Uterus (tissue), 4 donors: Measurements from ENCODE around the gene LGALS3. TPM values are rescaled to one million over a fixed set of nuclear protein-coding genes. Genes with fewer than 3 reads are reported as not detected.

Source experiments
- DNase-seq, 2 donors: peaks; one replicate each; pipeline ENCODE4 v3.0.0-alpha.2; 2019 to 2020
- H3K27ac ChIP-seq, 2 donors: fragments of 200-600 bp; sonication (generic); 1 replicate in 1 of 2; 2 replicates in 1 of 2; pipeline ENCODE4 v1.5.1; 2016 to 2018
- H3K27me3 ChIP-seq, 2 donors: fragments of 200-600 bp; sonication (generic); one replicate each; pipeline ENCODE4 v1.5.1; 2018 to 2019; ENCODE audit warnings: control low read depth in 1 of 2
- H3K36me3 ChIP-seq, 2 donors: fragments of 200-600 bp; sonication (generic); one replicate each; pipeline ENCODE4 v1.5.1; 2019; ENCODE audit warnings: control low read depth in 1 of 2
- H3K4me1 ChIP-seq, 2 donors: fragments of 200-600 bp; sonication (generic); one replicate each; pipeline ENCODE4 v1.5.1; 2018 to 2019; ENCODE audit warnings: control low read depth in 1 of 2
- H3K4me3 ChIP-seq, 2 donors: fragments of 200-600 bp; sonication (generic); 1 replicate in 1 of 2; 2 replicates in 1 of 2; pipeline ENCODE4 v1.5.1; 2018 to 2019; ENCODE audit warnings: mild to moderate bottlenecking in 1 of 2
- H3K9me3 ChIP-seq, 2 donors: fragments of 200-600 bp; sonication (generic); one replicate each; pipeline ENCODE4 v1.5.1; 2019; ENCODE audit warnings: control low read depth in 1 of 2
- POLR2A ChIP-seq, 2 donors: fragments of 450-650 bp; IDR thresholded peaks; one replicate each; pipeline ENCODE4 v1.6.1; 2016; ENCODE audit warnings: antibody characterized with exemption in 2 of 2, mild to moderate bottlenecking in 1 of 2, moderate library complexity in 1 of 2
- intact Hi-C: fragments of 100-400 bp; cut with DNase I; formaldehyde crosslinking; loops from one replicate; pipeline ENCODE4 v1.15.1; 2023; ENCODE audit warnings: low total_unique reads
- total RNA-seq, 4 donors: library from RNA; depleted of rRNA in 3 of 4; stranded (reverse); fragments of >200 nt in 3 of 4; gene quantifications; one replicate each; pipeline versions ENCODE4 v1.1.0 to v1.2.4, GENCODE V29; 2014 to 2023
- TF ChIP-seq, protein P1 (sequence below), 4 experiments: fragments of 200-600 bp in 2 of 4; fragments of 450-650 bp in 2 of 4; sonication (generic) in 2 of 4; IDR thresholded peaks; one replicate each; pipeline ENCODE4 v1.5.1; 2016 to 2019; ENCODE audit warnings: antibody characterized with exemption in 4 of 4, mild to moderate bottlenecking in 2 of 4, moderate library complexity in 1 of 4
- donor health status: DM: yes; HTN: yes; CAD: no.

Gene LGALS3
- total RNA-seq, 4 donors from 2014 or later: 71.9 to 486 (median 216) TPM

DNA sequence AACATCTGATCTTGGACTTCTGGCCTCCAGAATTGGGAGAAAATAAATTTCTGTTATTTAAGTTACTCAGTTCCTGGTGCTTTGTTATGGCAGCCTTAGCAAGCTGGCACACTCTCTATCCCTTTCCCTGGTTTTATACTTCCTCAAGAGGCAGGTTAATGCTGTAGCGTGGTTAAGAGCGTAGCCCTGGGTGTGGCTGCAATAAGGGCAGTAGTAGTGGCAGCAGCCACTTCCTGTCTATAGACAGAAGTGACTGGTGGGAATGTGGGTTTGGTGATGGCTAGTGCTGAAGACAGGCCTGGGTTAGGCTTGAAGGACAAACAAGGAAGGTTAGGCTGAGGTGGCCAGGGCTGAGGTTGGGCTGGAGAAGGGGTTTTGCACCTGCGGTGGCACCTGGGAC is 3.6 kb upstream of the LGALS3 start:
- H3K36me3 ChIP-seq: no peaks in the 10 kb centered on the region
- H3K4me1 ChIP-seq: peaks cover 0 to 13% of the 10 kb centered on the region in 2 donors
- no peak for DNase-seq
- H3K9me3 ChIP-seq: no peaks in the 10 kb centered on the region
- H3K27me3 ChIP-seq: no peaks in the 10 kb centered on the region
- intact Hi-C loops: no loop called here
- H3K4me3 ChIP-seq: no peak overlapping the region
- H3K27ac ChIP-seq: no peak overlapping the region
- TF ChIP-seq, protein P1, sequence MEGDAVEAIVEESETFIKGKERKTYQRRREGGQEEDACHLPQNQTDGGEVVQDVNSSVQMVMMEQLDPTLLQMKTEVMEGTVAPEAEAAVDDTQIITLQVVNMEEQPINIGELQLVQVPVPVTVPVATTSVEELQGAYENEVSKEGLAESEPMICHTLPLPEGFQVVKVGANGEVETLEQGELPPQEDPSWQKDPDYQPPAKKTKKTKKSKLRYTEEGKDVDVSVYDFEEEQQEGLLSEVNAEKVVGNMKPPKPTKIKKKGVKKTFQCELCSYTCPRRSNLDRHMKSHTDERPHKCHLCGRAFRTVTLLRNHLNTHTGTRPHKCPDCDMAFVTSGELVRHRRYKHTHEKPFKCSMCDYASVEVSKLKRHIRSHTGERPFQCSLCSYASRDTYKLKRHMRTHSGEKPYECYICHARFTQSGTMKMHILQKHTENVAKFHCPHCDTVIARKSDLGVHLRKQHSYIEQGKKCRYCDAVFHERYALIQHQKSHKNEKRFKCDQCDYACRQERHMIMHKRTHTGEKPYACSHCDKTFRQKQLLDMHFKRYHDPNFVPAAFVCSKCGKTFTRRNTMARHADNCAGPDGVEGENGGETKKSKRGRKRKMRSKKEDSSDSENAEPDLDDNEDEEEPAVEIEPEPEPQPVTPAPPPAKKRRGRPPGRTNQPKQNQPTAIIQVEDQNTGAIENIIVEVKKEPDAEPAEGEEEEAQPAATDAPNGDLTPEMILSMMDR (IDR thresholded peaks at IDR 0.05): no peak
- TF ChIP-seq POLR2A (IDR thresholded peaks at IDR 0.05): no peak

DNA sequence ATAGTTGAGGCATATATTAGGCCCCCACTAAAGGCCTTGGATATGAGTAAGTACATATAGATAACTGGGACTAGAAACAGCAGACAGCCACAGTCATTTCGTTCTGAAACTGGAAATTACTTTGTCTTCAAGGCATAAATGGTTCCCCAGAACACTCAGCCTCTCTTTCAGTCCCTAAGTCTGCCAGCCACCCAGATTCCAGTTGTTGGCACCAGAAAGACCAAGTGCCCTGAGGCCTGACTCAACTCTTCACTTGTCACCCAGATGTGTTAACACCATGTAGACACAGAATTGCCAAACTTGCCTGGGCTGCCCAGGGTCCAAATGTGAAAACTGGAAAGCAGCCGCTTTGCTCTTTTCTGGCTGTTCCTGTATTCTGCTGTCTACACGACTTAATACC is 3.0 kb upstream of the LGALS3 start:
- H3K27me3 ChIP-seq: no peaks in the 10 kb centered on the region
- H3K27ac ChIP-seq: no peak overlapping the region
- no peak for TF ChIP-seq POLR2A (IDR thresholded peaks at IDR 0.05)
- TF ChIP-seq, protein P1 (IDR thresholded peaks at IDR 0.05): no peak
- DNase-seq: no peak
- H3K36me3 ChIP-seq: no peaks in the 10 kb centered on the region
- intact Hi-C loops: no loop called here
- H3K9me3 ChIP-seq: no peaks in the 10 kb centered on the region
- H3K4me1 ChIP-seq: peaks cover 0 to 13% of the 10 kb centered on the region in 2 donors
- no peak overlapping the region for H3K4me3 ChIP-seq

GRCh38 chr14:55126932-55127459 is 2.1 kb upstream of the LGALS3 start:
- H3K27ac ChIP-seq: peak overlapping the region in 1 of 2 donors; percentile 98
- no peak for DNase-seq
- intact Hi-C loops: no loop called here

DNA sequence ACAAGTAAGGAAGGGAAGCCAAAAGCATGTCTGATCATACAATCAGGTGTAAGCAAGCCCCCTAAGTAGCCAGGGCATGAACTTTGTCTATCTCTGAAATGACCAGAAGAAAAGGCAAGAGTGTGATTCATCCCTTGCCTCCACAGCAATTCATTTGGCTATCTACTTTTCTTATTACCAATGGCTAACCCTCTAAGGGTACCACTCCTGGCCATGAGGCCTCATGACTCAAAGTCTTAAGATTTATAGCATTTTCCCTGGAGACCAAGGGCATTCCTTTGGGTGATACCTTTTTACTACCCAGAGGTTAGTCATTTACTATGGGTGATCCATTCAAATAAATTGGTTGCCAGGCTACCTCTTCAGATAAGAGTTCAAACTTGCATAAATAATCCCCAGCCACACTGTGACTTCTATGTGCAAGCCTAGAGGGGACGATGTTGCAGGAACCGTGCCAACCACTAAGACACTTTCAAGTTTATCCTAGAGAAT is 1.5 kb upstream of the LGALS3 start:
- intact Hi-C loops: no loop called here
- no peaks in the 10 kb centered on the region for H3K9me3 ChIP-seq
- peak overlapping the region; percentile 97 to 98 for H3K27ac ChIP-seq
- DNase-seq: no peak
- H3K4me1 ChIP-seq: peaks cover 0 to 6% of the 10 kb centered on the region in 2 donors
- H3K4me3 ChIP-seq: no peak overlapping the region
- H3K27me3 ChIP-seq: no peaks in the 10 kb centered on the region
- no peaks in the 10 kb centered on the region for H3K36me3 ChIP-seq
- no peak for TF ChIP-seq POLR2A (IDR thresholded peaks at IDR 0.05)
- TF ChIP-seq, protein P1 (IDR thresholded peaks at IDR 0.05): no peak

More at GRCh38 chr14:55126932-55127459, 2.1 kb upstream of the LGALS3 start:
- Histone ChIP-seq H3K36me3 (no peaks in the 10 kb centered on the region), H3K4me1 (peaks cover 0 to 11% of the 10 kb centered on the region in 2 donors), H3K9me3 (no peaks in the 10 kb centered on the region), H3K27me3 (no peaks in the 10 kb centered on the region), H3K4me3 (no peak overlapping the region)
- no peak for TF ChIP-seq POLR2A (IDR thresholded peaks at IDR 0.05)
- TF ChIP-seq, protein P1 (IDR thresholded peaks at IDR 0.05): no peak

- no peaks in the 10 kb centered on the region for H3K27me3 ChIP-seq
- H3K27ac ChIP-seq: peak overlapping the region; percentile 97 to 98
- no peak for DNase-seq
- no peaks in the 10 kb centered on the region for H3K9me3 ChIP-seq
- intact Hi-C loops: no loop called here
- no peaks in the 10 kb centered on the region for H3K36me3 ChIP-seq
- no peaks in the 10 kb centered on the region for H3K4me1 ChIP-seq
- H3K4me3 ChIP-seq: peak overlapping the region; percentile 65 to 82
- TF ChIP-seq POLR2A (IDR thresholded peaks at IDR 0.05): no peak
- TF ChIP-seq, protein P1 (IDR thresholded peaks at IDR 0.05): peak in 1 of 4 experiments; percentile 3
Observed at GRCh38 chr14:55128386-55129085, 516 bp upstream of the LGALS3 start.
